ENCODE data around the gene TMEM25.

GRCh38 chr11:118581057-118581456, 50.1 kb downstream of the TMEM25 start:
- TF ChIP-seq POLR2A (IDR thresholded peaks at IDR 0.05): no peak
- TF ChIP-seq, protein P1, sequence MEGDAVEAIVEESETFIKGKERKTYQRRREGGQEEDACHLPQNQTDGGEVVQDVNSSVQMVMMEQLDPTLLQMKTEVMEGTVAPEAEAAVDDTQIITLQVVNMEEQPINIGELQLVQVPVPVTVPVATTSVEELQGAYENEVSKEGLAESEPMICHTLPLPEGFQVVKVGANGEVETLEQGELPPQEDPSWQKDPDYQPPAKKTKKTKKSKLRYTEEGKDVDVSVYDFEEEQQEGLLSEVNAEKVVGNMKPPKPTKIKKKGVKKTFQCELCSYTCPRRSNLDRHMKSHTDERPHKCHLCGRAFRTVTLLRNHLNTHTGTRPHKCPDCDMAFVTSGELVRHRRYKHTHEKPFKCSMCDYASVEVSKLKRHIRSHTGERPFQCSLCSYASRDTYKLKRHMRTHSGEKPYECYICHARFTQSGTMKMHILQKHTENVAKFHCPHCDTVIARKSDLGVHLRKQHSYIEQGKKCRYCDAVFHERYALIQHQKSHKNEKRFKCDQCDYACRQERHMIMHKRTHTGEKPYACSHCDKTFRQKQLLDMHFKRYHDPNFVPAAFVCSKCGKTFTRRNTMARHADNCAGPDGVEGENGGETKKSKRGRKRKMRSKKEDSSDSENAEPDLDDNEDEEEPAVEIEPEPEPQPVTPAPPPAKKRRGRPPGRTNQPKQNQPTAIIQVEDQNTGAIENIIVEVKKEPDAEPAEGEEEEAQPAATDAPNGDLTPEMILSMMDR (IDR thresholded peaks at IDR 0.05): no peak

Measured in adrenal gland (tissue), 5 donors.